Activated CD4-positive, alpha-beta T cell treated with anti-CD3 and anti-CD28 coated beads for 48 hours (primary cell): ENCODE measurements around the gene ATP11A.
"Not testable (repeated sequence)": the region's sequence is repeated elsewhere in the genome, so short reads cannot be mapped to it uniquely, and the experiment has no call there.

Experiments used
- DNase-seq: peaks from one replicate; pipeline ENCODE4 v3.0.0-alpha.2; 2020

The ATP11A gene

DNA sequence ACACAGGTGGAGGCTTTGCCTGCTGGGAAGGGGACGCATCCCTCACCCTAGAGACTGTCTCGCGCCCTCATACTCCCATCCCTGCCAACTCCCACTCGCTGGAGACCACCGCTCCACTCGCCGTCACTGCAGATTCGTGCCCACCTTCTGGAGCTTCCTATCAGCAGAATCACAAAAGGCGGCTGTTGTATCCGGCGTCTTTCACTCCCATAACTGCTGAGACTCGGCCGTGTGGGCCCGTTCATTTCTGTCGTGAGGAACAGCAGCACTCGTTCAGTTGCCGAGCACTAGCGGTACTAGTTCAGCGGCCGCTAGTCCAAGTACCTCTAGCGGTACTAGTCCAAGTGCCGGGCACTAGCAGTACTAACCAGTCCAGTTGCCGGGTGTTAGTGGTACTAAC is 154.6 kb downstream of the ATP11A start:
- DNase-seq = no peak

DNA sequence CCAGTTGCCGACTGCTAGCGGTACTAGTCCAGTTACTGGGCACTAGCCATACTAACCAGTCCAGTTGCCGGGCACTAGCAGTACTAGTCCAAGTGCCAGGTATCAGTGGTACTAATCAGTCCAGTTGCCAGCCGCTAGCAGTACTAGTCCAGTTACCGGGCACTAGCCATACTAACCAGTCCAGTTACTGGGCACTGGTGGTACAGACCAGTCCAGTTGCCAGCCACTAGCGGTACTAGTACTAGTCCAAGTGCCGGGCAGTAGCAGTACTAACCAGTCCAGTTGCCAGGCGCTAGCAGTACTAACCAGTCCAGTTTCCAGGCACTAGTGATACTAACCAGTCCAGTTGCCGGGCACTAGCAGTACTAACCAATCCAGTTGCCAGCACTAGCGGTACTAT is 155.0 kb downstream of the ATP11A start:
- no peak for DNase-seq

DNA sequence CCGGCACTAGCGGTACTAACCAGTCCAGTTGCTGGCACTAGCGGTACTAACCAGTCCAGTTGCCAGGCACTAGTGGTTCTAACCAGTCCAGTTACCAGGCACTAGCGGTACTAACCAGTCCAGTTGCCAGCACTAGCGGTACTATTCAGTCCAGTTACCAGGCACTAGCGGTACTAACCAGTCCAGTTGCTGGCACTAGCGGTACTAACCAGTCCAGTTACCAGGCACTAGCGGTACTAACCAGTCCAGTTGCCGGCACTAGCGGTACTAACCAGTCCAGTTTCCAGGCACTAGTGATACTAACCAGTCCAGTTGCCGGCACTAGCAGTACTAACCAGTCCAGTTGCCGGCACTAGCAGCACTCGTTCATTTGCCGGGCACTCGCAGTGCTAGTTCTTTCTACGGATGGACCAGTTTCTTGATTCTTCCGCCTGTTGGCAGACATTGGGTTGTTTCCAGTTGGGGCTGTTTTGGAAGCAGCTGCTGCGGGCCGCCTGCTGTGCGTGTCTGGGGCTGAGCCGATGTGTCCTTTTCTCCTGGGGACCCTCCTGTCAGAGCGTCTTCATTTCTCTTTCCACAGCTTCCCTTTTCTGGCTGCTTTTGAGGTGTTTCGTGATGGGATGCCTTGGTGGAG is 155.8 kb downstream of the ATP11A start:
- DNase-seq = no peak

DNA sequence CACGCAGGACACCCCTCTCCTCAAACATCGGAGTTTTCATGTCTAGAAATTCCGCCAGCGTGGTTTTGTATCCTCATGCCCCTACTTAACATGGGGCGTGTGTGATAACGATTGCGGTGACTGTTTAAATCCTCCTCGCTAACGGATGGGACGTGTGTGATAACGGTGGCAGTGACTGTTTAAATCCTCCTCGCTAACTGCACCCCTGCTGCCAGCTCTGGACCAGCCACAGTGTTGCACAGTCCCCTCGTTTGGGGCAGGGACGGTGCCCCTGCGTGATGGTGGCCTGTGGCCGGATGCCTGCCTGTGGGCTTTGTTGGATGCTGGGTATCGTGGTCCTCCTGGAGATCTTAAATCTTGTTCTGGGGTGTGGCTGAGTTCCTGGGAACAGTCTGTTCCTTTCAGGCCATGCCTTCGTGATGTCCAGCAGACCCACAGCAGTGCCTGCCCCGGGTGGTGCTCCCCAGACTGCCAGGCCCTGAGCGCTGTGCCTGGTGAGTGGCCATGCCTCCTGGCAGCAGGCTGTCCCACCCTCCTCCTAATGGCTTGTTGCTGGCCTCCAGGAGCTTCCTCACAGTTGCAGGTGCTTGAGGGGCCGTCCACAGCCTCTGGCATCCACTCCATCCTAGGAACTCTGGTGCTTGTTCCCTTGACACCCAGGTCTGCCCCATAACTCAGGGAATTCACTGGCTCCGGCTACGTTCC is 156.7 kb downstream of the ATP11A start:
- no peak for DNase-seq

DNA sequence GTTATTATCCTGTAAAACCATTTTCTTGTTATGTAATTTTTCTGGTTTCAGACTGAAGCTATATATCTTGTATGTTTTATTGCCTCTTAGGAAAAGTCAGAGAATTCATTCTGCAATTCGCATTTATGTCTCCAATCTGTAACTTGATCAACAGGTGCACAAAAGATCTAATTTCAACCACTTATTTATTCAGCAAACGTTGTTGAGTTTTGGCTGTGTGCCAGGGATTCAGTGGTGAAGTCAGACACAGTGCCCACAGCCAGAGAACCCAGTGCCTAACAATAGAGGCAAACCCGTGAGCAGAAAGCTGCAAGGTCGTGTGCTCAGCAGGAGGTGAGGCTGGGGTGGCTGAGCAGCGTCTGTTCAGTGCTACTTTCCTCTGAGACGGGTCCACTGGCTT is 159.7 kb downstream of the ATP11A start:
- no peak for DNase-seq

DNA sequence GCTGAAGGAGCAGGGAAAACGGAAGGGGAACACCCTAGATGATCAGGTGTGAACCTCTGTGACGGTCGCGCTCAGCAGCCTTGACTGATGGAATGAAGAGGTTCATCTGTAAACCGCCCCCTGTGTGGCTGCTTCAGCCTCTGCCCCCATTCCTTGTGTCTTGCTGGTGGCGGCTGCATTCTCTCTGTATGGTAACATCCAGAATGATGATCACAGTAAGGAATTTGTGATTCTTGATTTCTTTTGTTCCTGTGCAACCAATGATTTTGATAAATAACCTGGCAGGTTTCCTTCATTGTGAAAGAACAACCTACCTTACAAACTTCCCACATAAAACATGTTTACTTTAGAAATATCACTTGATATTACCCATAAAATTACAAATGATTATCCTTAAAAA is 160.4 kb downstream of the ATP11A start:
- no peak for DNase-seq

DNA sequence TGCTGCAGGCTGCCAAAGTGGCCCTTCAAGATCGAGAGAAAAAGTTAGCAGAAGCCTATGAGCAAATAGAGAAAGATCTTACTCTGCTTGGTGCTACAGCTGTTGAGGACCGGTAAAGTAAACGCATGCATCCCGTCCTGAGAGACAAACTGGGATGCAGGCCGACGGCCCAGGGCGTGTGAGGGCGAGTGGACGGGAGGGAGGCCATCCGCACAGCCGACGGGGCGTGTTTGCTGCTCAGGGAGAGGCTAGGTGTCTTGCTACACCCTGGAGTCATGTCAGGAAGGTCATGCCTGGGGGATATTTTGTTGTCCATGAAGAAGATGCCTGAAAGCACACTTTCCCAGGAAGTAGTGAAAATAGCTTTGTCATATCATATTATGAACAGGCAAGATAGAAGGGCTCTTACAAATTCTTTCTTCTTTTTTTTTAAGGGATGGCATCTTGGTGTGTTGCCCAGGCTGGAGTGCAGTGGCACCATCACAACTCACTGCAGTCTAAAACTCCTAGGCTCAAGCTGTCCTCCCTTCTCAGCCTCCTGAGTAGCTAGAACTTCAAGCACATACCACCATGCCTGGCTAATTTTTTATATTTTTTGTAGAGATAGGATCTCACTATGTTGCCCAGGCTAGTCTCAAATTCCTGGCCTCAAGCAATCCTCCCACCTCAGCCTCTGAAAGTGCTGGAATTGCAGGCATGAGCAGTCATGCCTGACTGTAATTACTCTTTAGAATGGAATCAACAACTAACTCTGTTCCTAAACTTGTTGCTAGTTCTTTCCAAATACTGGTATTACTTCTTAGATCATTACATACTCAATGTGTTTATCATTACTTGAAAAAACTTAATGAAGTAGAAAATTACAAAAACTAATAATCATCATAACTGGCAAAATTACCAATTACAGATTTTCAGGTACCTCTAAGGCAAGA is 161.5 kb downstream of the ATP11A start:
- no peak for DNase-seq

DNA sequence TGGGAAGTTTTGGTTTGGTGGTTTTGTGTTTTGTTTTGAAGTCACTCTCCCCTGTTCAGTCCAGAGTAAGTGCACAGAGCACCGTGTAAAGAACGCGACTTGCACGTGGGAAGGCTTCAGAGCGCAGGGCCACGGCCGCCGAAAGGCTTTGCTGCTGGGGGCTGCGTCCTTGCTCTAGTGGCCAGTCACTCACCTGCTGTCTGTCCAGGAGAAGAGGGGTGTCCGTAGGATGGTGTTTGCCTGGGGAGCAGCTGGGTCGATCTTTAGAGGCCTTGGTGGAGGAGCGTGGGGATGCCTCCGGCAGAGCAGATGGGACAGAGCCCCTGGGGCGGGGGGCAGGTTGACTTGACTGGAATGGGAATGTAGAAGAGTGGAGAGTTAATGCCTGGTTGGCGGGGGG is 162.6 kb downstream of the ATP11A start:
- DNase-seq = no peak

DNA sequence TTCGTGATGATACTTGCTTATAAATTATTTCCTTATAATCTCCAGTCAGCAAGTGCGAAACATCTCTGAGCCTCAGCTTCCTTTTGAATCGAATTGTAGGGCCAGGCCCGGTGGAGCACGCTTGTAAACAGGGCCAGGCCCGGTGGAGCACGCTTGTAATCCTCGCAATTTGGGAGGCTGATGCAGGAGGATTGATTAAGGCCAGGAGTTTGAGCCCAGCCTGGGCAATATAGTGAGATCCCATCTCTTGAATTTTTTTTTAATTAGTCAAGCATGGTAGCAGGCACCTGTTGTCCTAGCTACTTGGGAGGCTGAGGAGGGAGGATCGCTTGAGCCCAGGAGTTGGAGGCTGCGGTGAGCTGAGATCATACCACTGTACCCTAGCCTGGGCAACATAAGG is 163.0 kb downstream of the ATP11A start:
- no peak for DNase-seq

DNA sequence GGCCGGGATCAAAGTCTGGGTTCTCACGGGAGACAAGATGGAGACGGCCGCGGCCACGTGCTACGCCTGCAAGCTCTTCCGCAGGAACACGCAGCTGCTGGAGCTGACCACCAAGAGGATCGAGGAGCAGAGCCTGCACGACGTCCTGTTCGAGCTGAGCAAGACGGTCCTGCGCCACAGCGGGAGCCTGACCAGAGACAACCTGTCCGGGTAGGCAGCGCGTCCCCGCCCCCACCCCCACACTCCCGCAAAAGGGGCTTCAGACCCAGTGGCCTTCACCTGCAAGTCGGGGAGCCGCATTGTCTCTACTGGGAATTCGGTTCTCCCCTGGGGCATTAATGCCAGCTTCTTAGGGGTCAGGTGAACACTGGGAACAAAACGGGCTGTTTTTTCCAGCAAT is 164.5 kb downstream of the ATP11A start:
- no peak for DNase-seq

DNA sequence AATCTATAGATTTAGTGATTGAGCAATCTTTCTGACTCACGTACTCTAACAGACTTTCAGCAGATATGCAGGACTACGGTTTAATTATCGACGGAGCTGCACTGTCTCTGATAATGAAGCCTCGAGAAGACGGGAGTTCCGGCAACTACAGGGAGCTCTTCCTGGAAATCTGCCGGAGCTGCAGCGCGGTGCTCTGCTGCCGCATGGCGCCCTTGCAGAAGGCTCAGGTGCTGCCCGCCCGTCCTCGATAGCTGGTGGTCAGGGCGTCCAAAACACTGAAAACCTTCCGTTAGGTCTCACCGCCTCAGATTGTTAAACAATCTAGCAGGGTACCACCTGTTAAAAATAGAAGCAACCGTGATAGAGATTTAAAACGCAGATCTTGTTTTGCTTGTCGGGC is 166.0 kb downstream of the ATP11A start:
- no peak for DNase-seq

DNA sequence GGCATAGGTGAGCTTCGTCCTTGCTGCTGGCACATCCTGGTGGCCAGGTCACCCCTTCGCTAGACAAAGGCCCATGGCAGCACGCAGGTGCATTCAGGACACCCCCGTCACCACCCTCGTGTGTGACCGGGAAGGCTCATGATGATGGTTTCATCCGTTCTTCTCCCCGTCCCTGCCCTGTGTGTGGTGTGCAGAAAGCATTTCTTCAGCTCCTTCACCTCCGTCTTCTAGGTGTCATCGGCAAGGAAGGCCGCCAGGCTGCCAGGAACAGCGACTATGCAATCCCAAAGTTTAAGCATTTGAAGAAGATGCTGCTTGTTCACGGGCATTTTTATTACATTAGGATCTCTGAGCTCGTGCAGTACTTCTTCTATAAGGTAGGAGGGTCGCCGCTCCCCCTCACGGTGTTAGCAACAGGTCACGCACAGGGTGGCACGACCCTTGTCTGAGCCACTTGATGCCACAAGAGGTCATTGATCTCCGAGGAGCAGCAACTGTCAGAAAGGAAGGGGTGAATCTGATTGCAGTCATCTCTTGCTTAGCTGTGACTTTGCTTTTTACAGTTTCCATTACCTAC is 168.2 kb downstream of the ATP11A start:
- no peak for DNase-seq

DNA sequence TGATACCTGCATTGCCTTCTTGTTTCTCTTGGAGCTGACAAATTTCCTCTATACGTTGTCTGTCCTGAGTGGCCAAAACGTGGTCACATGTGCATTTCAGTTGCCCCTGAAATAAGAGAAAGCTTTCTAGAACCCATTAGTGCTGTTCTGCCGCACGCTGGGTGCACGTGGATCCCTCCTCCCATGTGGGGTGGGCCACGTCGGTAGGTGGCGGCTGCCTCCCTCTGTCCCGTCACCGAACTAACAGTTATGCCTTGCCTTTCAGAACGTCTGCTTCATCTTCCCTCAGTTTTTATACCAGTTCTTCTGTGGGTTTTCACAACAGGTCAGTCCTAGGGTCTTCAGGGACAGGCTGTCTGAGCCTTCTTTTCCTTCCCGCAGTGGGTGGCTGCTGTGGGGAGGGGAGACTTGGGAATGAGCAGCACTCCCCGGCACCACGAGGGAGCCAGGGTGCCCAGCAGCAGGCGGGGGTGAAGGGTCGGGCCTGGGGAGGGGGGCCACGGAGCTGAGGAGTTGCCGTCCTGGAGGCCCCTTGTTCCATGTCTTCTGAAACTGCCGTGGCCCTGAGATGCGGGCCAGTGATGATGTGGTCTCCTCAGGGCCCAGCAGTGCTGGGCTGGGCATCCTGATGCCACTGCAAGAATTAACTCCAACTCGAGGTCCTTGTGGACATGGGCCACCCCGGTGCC is 169.4 kb downstream of the ATP11A start:
- DNase-seq = no peak

DNA sequence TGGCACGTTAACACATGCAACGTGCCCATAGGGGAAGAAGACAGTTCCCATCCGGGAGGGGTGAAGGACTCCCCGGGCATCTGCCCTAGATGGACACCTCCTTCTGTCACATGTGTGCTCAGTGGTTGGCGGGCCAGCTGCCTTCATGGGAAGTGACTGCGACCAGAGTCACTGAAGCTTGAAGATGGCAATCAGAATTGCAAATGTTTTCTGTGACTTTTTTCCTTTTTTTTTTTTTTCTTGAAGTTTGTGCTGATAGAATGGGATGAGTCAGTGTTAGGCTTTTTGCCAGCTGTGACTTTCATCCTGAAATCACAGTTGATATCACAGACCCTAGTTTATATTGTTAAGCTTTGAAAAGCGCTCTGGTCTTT is 170.0 kb downstream of the ATP11A start:
- no peak for DNase-seq

DNA sequence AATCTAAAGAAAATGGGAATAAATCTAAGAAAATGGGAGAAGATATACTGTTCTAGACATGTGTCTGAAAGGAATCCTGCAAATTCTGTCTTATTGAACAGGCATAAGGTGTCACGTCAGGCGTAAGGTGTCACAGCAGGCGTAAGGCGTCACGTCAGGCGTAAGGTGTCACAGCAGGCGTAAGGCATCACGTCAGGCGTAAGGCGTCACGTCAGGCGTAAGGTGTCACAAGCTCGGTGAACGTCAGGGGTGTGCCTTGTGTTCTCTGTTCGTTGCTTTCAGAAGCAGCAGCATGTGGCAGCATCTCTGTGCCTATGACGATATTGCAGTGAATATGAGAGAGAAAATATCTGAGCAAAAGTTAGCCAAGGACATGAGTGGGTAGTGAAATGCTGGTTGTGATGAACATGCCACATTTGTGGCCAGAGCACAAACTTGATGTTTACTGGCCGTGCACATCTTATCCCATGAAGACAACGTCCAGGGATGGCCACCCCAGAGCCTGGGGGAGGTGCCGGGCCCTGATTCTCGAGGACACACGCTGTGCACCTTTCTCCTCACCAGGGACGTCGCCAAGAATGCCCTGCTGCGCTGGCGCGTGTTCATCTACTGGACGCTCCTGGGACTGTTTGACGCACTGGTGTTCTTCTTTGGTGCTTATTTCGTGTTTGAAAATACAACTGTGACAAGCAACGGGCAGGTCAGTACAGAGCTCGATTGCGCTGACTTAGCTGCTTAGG is 172.2 kb downstream of the ATP11A start:
- no peak for DNase-seq

DNA sequence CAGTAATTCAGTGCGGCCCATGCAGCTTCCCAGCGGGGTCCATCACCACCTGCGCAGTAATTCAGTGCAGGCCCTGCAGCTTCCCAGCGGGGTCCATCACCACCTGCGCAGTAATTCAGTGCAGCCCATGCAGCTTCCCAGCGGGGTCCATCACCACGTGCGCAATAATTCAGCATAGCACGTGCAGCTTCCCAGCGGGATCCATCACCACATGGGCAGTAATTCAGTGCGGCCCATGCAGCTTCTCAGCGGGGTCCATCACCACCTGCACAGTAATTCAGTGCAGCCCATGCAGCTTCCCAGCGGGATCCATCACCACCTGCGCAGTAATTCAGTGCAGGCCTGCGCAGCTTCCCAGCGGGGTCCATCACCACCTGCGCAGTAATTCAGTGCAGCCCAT is 173.5 kb downstream of the ATP11A start:
- DNase-seq = not testable (repeated sequence)

DNA sequence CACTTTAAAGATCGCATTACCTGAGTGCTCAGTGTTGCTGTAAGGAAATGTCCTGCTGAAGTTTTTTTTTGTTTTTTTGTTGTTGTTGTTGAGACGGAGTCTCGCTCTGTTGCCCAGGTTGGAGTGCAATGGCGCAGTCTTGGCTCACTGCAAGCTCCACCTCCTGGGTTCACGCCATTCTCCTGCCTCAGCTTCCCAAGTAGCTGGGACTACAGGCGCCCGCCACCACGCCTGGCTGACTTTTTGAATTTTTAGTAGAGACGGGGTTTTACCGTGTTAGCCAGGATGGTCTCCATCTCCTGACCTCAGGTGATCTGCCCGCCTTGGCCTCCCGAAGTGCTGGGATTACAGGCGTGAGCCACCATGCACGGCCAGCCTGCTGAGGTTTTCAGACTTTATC is 175.6 kb downstream of the ATP11A start:
- not testable (repeated sequence) for DNase-seq

DNA sequence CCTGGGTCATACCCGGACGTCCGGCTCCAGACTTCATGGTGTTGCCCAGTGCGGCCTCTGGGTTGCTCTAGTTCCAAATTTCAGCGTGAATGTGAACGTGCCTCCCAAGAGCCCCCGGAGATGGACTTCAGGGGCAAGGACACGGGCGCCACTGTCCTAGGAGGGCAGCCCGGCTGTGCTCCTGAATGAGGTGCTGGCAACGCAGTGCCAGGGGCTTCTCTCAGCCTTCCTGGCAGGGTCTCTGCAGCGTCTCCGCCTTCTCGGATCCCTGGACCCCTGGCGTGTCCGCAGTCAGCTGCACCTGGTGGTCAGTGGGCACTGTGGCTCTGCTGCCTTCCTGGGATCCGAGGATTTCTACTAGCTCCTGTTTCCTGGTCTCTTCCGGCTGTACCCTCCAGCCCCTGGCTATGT is 177.5 kb downstream of the ATP11A start:
- DNase-seq = no peak

DNA sequence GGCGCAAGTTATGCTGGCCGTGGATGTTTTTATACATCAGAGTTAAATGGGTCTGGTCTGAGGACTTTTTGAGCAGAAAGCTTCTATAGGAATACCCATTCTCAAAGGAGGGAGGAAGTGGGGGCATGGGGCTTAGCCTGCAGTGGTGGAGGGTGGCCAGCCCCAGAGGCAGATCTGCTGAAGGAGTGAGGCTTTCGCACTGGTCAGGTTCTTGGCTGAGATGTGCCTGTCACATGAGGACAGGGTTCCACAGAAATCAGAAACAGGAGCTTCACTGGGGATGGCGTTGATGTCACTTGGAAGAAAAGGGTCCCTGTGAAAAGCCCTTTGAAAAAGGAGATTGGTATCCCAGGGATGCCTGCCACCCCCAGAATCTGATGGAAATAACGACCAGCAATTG is 178.5 kb downstream of the ATP11A start:
- no peak for DNase-seq

DNA sequence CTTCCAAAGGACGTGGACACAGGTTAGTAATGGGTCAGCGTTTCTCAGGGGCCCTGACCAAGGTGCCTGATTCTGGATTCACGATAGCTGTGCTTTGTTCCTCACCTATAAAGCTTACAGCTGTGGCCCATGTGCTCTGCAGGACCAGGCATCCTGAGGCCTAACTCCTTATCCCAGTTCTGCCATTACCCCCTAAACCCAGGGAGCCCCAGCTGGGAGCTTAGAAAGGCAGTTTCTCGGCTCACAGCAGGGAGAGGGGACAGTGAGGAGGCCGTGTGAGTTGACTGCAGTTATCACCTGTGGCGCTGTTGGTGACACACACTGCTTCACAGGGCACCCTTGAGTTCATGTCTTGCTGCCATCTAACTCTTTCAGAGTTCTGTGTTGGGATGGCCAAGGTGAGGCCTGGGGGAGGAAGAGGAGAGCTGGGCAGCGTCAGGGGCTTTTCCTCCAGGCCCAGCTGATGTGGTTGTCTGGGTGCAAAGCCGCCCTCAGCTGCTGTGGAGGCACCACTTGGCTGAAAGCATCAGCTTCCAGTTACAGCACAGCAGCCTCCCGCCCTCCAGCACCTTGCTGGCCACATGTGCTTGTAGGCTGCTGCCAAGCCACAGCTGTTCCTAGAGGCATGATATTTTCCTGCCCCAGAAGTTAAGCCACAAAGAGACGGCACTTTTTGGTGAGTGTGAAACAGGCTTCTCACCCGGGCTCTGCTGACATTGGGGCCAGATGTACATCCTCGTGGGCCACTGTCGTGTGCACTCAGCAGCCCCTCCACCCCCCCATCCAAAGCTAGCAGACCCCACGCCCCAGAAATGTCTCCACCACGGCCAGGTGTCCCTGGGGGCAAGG is 179.6 kb downstream of the ATP11A start:
- no peak for DNase-seq

DNA sequence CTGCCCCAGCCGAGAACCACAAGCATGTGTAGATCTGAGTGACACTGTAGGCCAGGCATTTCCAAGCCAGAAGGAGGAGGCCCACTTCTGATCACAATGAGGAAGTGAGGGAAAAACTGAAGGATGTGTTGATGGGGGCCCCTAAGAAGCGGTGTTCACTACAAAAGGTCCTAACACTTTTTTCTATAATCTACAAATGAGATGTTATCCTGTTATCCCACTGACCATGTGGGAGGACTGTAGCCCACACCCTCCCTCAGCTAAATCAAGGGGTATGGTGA is 180.2 kb downstream of the ATP11A start:
- DNase-seq = no peak
